ENCODE results near the gene USP10. TPM values are rescaled to one million over a fixed set of nuclear protein-coding genes. Genes with fewer than 3 reads are reported as not detected.
A peak's percentile ranks its signal among the peaks of the same experiment; 100 is the strongest.

USP10 gene
- total RNA-seq, 4 donors from 2014 or later = 31.7 to 56.1 (median 43.2) TPM

DNA sequence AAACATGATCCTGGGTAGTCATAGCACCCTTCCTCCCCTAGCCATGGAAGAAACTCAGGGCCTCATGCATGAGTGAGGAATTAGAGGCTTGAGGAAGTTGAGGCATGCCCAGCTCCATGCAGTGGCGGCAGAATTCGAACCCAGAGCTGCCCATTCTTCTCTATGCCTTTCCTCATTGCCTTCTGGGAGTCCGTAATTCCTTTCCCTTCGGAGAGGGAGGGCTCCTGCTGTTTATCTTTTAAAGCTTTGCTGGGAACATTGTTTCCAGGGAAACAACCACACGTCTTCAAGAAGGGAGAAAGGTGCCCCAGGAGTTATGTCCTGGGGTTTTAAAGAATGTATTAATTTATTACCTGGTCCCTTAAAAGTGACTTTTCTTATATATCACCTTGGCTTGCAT is 128.5 kb downstream of the USP10 start:
- WGBS, 2 donors = 81% methylated on average over 5 of the region's 5 CpGs
- no peaks in the 10 kb centered on the region for H3K9me3 ChIP-seq
- H3K4me1 ChIP-seq = peaks cover 0 to 71% (median 22%) of the 10 kb centered on the region in 4 donors
- H3K27me3 ChIP-seq = no peaks in the 10 kb centered on the region
- DNase-seq (ENCODE audit: low spot score in 2 of 2) = no peak
- TF ChIP-seq EP300 (IDR thresholded peaks at IDR 0.05) (no peak), POLR2A (IDR thresholded peaks at IDR 0.05) (no peak), CTCF (IDR thresholded peaks at IDR 0.05) (no peak)
- no peak overlapping the region for H3K4me3 ChIP-seq
- H3K27ac ChIP-seq = peak overlapping the region; percentile 41 to 93 (median 82)
- no peaks in the 10 kb centered on the region for H3K36me3 ChIP-seq

Other genes with a start within 250 kb of the USP10 start
- 10 to 100 TPM in 3 of 4 donors, 1 to 10 TPM in 1; 9.2 to 15.9 (median 14.3) TPM for gene MEAK7, start 195.3 kb upstream of the USP10 start, total RNA-seq
- gene COTL1, start 81.9 kb upstream of the USP10 start, total RNA-seq = 10 to 100 TPM; 29.9 to 84.9 (median 52.6) TPM
- 10 to 100 TPM; 60.1 to 75.3 (median 66.0) TPM for gene KLHL36, start 51.5 kb upstream of the USP10 start, total RNA-seq
- 100 to 1,000 TPM; 136 to 232 (median 207) TPM for gene CRISPLD2, start 120.0 kb downstream of the USP10 start, total RNA-seq

All from tibial nerve (tissue), 4 donors.